ENCODE measurements around the gene ZBTB49.

ZBTB49 gene

DNA sequence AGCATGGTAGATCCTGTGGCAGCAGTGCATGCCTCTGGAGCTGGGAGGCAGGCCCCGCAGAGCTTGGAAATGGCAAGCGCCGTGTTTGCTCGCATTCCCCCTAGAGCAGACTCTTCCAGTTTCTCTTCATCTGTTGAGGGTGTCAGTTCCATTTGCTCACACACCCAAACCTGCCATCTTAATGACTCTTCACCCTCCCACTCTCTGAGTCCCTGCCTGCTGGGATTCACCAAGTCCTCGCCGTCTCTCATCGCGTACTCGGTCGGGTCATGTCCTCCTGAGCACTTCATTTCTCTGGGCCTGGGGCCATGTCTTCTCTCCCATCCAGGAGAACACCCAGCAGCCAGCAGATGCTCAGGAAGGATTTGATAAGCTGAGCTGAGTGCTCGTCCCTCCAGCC, 16.9 kb downstream of the ZBTB49 start:
- ChIA-PET POLR2A (no interaction called here), CTCF (interaction anchor here (0.7 kb wide), 1 partner anchor 10 kb away, joined by 3 read pairs; no protein-coding TSS in a partner anchor)
- no peak for DNase-seq (ENCODE audit: extremely low spot score)
- no peak for TF ChIP-seq CTBP1 (IDR thresholded peaks at IDR 0.05; ENCODE audit: borderline replicate concordance)
- no peak for TF ChIP-seq ARNT (IDR thresholded peaks at IDR 0.05)
- no peak for TF ChIP-seq FOXM1 (IDR thresholded peaks at IDR 0.05; ENCODE audit: borderline replicate concordance)
- no peak for TF ChIP-seq SUZ12 (IDR thresholded peaks at IDR 0.05)
- no peak for TF ChIP-seq ZNF384 (IDR thresholded peaks at IDR 0.05)
- no peak for TF ChIP-seq FOXA1 (IDR thresholded peaks at IDR 0.05)
- TF ChIP-seq HDGF (IDR thresholded peaks at IDR 0.05; ENCODE audit: borderline replicate concordance), result no peak
- TF ChIP-seq FOXK2 (IDR thresholded peaks at IDR 0.05), result no peak
- no peak for TF ChIP-seq LEF1 (IDR thresholded peaks at IDR 0.05; ENCODE audit: borderline replicate concordance)
- TF ChIP-seq ELF4 (IDR thresholded peaks at IDR 0.05), result no peak
- no peak for TF ChIP-seq NFRKB (IDR thresholded peaks at IDR 0.05)
- TF ChIP-seq SP1 (IDR thresholded peaks at IDR 0.05), result no peak
- TF ChIP-seq L3MBTL2 (conservative IDR thresholded peaks at IDR 0.05), result no peak
- TF ChIP-seq, protein P1, sequence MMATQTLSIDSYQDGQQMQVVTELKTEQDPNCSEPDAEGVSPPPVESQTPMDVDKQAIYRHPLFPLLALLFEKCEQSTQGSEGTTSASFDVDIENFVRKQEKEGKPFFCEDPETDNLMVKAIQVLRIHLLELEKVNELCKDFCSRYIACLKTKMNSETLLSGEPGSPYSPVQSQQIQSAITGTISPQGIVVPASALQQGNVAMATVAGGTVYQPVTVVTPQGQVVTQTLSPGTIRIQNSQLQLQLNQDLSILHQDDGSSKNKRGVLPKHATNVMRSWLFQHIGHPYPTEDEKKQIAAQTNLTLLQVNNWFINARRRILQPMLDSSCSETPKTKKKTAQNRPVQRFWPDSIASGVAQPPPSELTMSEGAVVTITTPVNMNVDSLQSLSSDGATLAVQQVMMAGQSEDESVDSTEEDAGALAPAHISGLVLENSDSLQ (IDR thresholded peaks at IDR 0.05), result no peak
- no peak for TF ChIP-seq BHLHE40 (IDR thresholded peaks at IDR 0.05; ENCODE audit: borderline replicate concordance)
- no peak for TF ChIP-seq TARDBP (IDR thresholded peaks at IDR 0.05)

DNA sequence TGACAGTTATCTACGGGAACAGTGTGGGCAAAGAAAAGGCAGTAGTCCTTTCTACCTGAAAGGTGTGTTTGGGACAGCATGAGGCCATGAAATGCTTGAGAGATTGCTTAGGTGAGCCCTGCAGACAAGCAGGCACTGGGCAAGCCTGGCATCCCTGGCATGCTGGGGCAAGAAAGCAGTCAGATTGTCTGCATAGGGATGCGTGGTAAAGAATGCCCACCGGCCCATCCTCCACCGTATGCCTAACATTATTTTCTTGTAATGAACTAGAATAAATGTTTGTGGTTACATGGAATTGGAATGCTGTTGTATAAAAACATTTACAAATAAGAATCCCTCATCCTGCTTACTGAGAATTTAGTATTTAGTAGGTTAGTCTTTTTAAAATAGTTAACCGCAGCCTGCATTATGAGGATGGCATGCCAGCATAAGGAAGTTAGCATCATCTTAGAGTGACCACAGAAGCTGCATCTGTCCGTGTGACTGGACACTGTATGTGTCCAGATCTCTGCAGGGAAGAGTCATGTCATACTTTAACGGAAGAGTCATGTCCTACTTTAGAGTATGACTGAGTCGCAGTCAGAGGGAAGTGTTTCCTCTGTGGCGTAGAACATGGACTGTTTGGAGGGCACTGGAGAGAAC, 18.9 kb downstream of the ZBTB49 start:
- TF ChIP-seq CTBP1 (IDR thresholded peaks at IDR 0.05; ENCODE audit: borderline replicate concordance), result no peak
- no peak for TF ChIP-seq ZNF384 (IDR thresholded peaks at IDR 0.05)
- no peak for TF ChIP-seq TARDBP (IDR thresholded peaks at IDR 0.05)
- no peak for TF ChIP-seq SUZ12 (IDR thresholded peaks at IDR 0.05)
- TF ChIP-seq SP1 (IDR thresholded peaks at IDR 0.05), result no peak
- TF ChIP-seq, protein P1 (IDR thresholded peaks at IDR 0.05), result no peak
- TF ChIP-seq FOXM1 (IDR thresholded peaks at IDR 0.05; ENCODE audit: borderline replicate concordance), result no peak
- ChIA-PET POLR2A (no interaction called here), CTCF (interaction anchor here (1.4 kb wide), 1 partner anchor 49 kb away, joined by 3 read pairs; no protein-coding TSS in a partner anchor)
- DNase-seq (ENCODE audit: extremely low spot score), result no peak

DNA sequence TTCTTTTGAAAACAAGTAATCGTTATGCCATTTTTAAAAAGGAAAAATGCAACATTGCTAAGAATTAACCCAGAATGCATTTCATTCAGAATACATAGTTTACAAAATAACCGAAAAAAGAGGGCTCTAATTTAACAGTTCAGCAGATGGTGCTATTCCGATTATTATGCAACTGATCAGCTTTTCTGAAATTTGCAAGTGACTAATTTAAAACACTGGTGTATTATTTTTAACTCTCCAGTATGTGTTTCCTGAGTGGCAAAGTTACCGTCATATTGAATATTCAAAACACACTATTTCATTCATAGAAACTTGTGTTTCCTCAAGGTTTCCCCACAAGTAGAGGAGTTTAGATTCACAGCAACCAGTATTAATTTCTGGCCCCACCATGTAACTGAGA, 21.1 kb downstream of the ZBTB49 start:
- POLR2A ChIA-PET, result no interaction called here
- CTCF ChIA-PET, result no interaction called here

DNA sequence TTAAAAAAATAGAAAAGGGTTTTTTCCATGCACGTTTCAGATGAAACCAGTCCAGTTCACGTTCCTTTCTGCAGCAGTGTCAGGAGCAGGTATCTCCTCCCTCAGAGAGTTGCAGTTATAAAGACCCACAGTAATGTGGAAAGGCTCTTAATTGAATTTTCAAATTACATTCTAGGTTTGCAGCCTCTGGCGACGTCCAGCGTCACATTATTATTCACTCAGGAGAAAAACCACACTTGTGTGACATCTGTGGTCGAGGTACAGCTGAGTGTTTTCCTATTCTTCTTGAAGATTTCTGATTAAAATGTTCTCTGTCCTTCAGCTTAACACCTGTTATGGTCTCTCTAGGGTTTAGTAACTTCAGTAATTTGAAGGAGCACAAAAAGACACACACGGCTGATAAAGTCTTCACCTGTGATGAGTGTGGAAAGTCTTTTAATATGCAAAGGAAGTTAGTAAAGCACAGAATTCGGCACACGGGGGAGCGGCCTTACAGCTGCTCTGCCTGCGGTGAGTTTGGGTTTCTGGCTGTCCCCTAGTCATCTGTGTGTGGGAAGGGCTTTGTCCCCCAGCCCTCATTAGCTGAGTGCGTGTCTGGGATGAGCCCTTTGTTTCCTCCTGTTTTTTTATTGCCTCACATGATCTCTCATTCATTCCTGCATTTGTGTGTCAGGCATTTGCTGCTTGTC, 25.6 kb downstream of the ZBTB49 start:
- no peak for DNase-seq (ENCODE audit: extremely low spot score)
- TF ChIP-seq LEF1 (IDR thresholded peaks at IDR 0.05; ENCODE audit: borderline replicate concordance), result no peak
- TF ChIP-seq TARDBP (IDR thresholded peaks at IDR 0.05), result no peak
- TF ChIP-seq ZNF384 (IDR thresholded peaks at IDR 0.05), result no peak
- no peak for TF ChIP-seq SUZ12 (IDR thresholded peaks at IDR 0.05)
- TF ChIP-seq L3MBTL2 (conservative IDR thresholded peaks at IDR 0.05), result no peak
- TF ChIP-seq ELF4 (IDR thresholded peaks at IDR 0.05), result no peak
- no peak for TF ChIP-seq ARNT (IDR thresholded peaks at IDR 0.05)
- TF ChIP-seq FOXM1 (IDR thresholded peaks at IDR 0.05; ENCODE audit: borderline replicate concordance), result no peak
- no peak for TF ChIP-seq SP1 (IDR thresholded peaks at IDR 0.05)
- no peak for TF ChIP-seq HDGF (IDR thresholded peaks at IDR 0.05; ENCODE audit: borderline replicate concordance)
- no peak for TF ChIP-seq BHLHE40 (IDR thresholded peaks at IDR 0.05; ENCODE audit: borderline replicate concordance)
- CTCF ChIA-PET, result no interaction called here
- POLR2A ChIA-PET, result no interaction called here

More for the DNA sequence above, 21.1 kb downstream of the ZBTB49 start:
- TF ChIP-seq FOXA1 (IDR thresholded peaks at IDR 0.05) (no peak), NFRKB (IDR thresholded peaks at IDR 0.05) (no peak), SP1 (IDR thresholded peaks at IDR 0.05) (no peak), TARDBP (IDR thresholded peaks at IDR 0.05) (no peak), ZNF384 (IDR thresholded peaks at IDR 0.05) (no peak), FOXK2 (IDR thresholded peaks at IDR 0.05) (no peak), FOXM1 (IDR thresholded peaks at IDR 0.05; ENCODE audit: borderline replicate concordance) (no peak), HDGF (IDR thresholded peaks at IDR 0.05; ENCODE audit: borderline replicate concordance) (no peak), ARNT (IDR thresholded peaks at IDR 0.05) (no peak)
- DNase-seq (ENCODE audit: extremely low spot score), result no peak

DNA sequence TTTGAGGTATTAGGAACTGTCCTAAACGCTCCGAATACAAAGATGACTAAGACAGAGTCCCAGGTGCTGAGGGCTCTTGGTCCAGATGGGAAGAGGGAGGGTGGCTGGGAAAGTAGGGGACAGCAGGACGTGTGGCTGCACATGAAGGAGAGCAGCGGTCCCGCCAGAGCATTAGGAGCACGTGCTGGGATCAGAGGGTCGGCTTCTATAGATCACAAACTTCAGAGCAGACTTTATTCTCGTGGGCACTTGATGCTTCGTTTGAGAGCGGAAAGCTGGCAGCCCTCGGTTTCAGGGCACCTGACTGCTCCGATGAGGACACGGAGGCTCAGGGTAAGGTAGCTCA, 26.1 kb downstream of the ZBTB49 start:
- ChIA-PET POLR2A (no interaction called here), CTCF (no interaction called here)
- no peak for DNase-seq (ENCODE audit: extremely low spot score)
- no peak for TF ChIP-seq ARNT (IDR thresholded peaks at IDR 0.05)
- TF ChIP-seq L3MBTL2 (conservative IDR thresholded peaks at IDR 0.05), result no peak
- TF ChIP-seq ELF4 (IDR thresholded peaks at IDR 0.05), result no peak
- TF ChIP-seq ZNF384 (IDR thresholded peaks at IDR 0.05), result no peak
- TF ChIP-seq FOXK2 (IDR thresholded peaks at IDR 0.05), result no peak

DNA sequence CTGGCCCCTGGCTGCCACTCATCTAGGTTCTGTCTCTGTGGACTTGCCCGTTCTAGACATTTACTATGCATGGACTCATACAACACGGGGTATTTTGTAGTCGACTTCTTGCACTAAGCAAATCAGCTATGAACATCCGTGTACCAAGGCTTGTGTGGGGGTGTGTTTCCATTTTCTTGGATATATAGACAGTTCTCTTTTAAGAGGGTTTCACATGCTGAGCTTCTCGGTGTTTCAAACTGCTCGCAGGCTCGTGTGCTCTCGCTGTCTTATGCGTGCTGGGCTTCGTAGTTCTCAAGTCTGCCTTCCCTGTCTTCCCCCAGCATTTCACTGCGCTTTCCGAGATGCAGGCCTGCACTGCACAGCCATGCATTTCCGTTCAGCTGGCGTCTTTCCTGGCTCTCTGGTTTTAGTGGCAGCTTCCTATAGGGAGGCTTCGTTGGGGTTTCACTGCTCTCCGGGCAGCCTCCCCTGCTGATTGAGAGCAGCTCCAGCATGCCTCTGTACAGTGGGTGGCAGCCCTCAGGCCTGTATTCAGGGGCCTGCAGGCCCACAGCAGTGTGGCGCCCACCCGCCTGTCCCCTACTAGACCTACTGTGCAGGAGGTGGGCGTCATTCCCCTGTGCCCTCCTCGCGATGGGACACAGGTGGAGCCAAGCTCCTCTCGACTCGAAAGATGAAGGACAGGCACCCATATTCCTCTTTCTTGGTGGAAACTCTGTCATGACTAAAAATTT, 27.6 kb downstream of the ZBTB49 start:
- TF ChIP-seq FOXA1 (IDR thresholded peaks at IDR 0.05) (no peak), HDGF (IDR thresholded peaks at IDR 0.05; ENCODE audit: borderline replicate concordance) (no peak), ZNF384 (IDR thresholded peaks at IDR 0.05) (no peak), ARNT (IDR thresholded peaks at IDR 0.05) (no peak), TARDBP (IDR thresholded peaks at IDR 0.05) (no peak), FOXM1 (IDR thresholded peaks at IDR 0.05; ENCODE audit: borderline replicate concordance) (no peak)
- DNase-seq (ENCODE audit: extremely low spot score), result no peak
- ChIA-PET POLR2A (no interaction called here), CTCF (interaction anchor here (0.6 kb wide), 1 partner anchor 11 kb away, joined by 3 read pairs; no protein-coding TSS in a partner anchor)
